ENCODE results near the gene RERE. TPM values are rescaled to one million over a fixed set of nuclear protein-coding genes. Genes with fewer than 3 reads are reported as not detected.

Gene RERE
- total RNA-seq, 3 donors from 2014 or later = 99.5 to 204 (median 174) TPM

GRCh38 chr1:8846263-8846662, 28.8 kb upstream of the RERE start:
- ATAC-seq = no peak
- H3K4me3 ChIP-seq = no peak overlapping the region
- H3K36me3 ChIP-seq (ENCODE audit: low read depth) = no peaks in the 10 kb centered on the region
- intact Hi-C loops (cut with DNase I, micrococcal nuclease) = no loop called here
- TF ChIP-seq CTCF (IDR thresholded peaks at IDR 0.05) = no peak
- H3K9me3 ChIP-seq = no peaks in the 10 kb centered on the region
- H3K4me1 ChIP-seq (ENCODE audit: low read depth) = peaks cover 20% of the 10 kb centered on the region
- DNase-seq = no peak

- DNase-seq (no peak), ATAC-seq (no peak)
- peaks cover 20% of the 10 kb centered on the region for H3K4me1 ChIP-seq (ENCODE audit: low read depth)
- H3K4me3 ChIP-seq = no peak overlapping the region
- TF ChIP-seq CTCF (IDR thresholded peaks at IDR 0.05) = no peak
- no peaks in the 10 kb centered on the region for H3K9me3 ChIP-seq
- no peaks in the 10 kb centered on the region for H3K36me3 ChIP-seq (ENCODE audit: low read depth)
- intact Hi-C loops (cut with DNase I, micrococcal nuclease) = no loop called here
Observed at GRCh38 chr1:8845104-8846097, 28.0 kb upstream of the RERE start.

GRCh38 chr1:8844501-8845006, 27.1 kb upstream of the RERE start:
- Histone ChIP-seq H3K36me3 (ENCODE audit: low read depth) (no peaks in the 10 kb centered on the region), H3K4me1 (ENCODE audit: low read depth) (peaks cover 19% of the 10 kb centered on the region), H3K4me3 (no peak overlapping the region), H3K9me3 (no peaks in the 10 kb centered on the region)
- ATAC-seq (no peak), DNase-seq (no peak)
- intact Hi-C loops (cut with DNase I, micrococcal nuclease) = no loop called here
- TF ChIP-seq CTCF (IDR thresholded peaks at IDR 0.05) = no peak

- Histone ChIP-seq H3K9me3 (no peaks in the 10 kb centered on the region), H3K4me1 (ENCODE audit: low read depth) (no peaks in the 10 kb centered on the region), H3K36me3 (ENCODE audit: low read depth) (no peaks in the 10 kb centered on the region), H3K4me3 (no peak overlapping the region)
- ATAC-seq (no peak), DNase-seq (no peak)
- intact Hi-C loops (cut with DNase I, micrococcal nuclease) = no loop called here
- no peak for TF ChIP-seq CTCF (IDR thresholded peaks at IDR 0.05)
Observed at GRCh38 chr1:8841395-8841794, 24.0 kb upstream of the RERE start.

- ATAC-seq (no peak), DNase-seq (no peak)
- no peaks in the 10 kb centered on the region for H3K9me3 ChIP-seq
- no peak for TF ChIP-seq CTCF (IDR thresholded peaks at IDR 0.05)
- intact Hi-C loops (cut with DNase I, micrococcal nuclease) = no loop called here
- no peak overlapping the region for H3K4me3 ChIP-seq
- no peaks in the 10 kb centered on the region for H3K4me1 ChIP-seq (ENCODE audit: low read depth)
- no peaks in the 10 kb centered on the region for H3K36me3 ChIP-seq (ENCODE audit: low read depth)
Observed at GRCh38 chr1:8839990-8840389, 22.6 kb upstream of the RERE start.

Data from mucosa of descending colon (tissue), 3 donors.